DOHH2 (cell line): Measurements from ENCODE around the gene ACE.

Source experiments
- H3F3A ChIP-seq: fragments of 200-600 bp; sonication (generic), shearing (Covaris generic); 2 replicates; pipeline ENCODE4 v1.6.0; 2016; ENCODE audit warnings: antibody characterized with exemption, mild to moderate bottlenecking; ENCODE audit not compliant: control insufficient read depth, insufficient read depth
- H3K27ac ChIP-seq: fragments of 200-600 bp; sonication (generic); 2 replicates; pipeline ENCODE4 v1.5.1; 2014; ENCODE audit warnings: low read depth, mild to moderate bottlenecking, low read length, moderate library complexity
- H3K27me3 ChIP-seq: fragments of 200-600 bp; sonication (generic); 2 replicates; pipeline ENCODE4 v1.6.1; 2014; ENCODE audit warnings: mild to moderate bottlenecking, low read length, mixed read lengths; ENCODE audit not compliant: control insufficient read depth
- H3K36me3 ChIP-seq: fragments of 200-600 bp; sonication (generic); 2 replicates; pipeline ENCODE4 v1.6.1; 2014; ENCODE audit warnings: mild to moderate bottlenecking, low read length, moderate library complexity, mixed read lengths; ENCODE audit not compliant: control insufficient read depth
- H3K4me1 ChIP-seq: fragments of 200-600 bp; sonication (generic); 2 replicates; pipeline ENCODE4 v1.6.1; 2014; ENCODE audit warnings: mild to moderate bottlenecking, low read length, mixed read lengths; ENCODE audit not compliant: control insufficient read depth
- H3K4me2 ChIP-seq: fragments of 200-600 bp; sonication (generic); 2 replicates; pipeline ENCODE4 v1.6.0; 2014; ENCODE audit warnings: mild to moderate bottlenecking, low read length, moderate library complexity
- H3K4me3 ChIP-seq: fragments of 200-600 bp; sonication (generic); 2 replicates; pipeline ENCODE4 v1.5.1; 2014; ENCODE audit warnings: mild to moderate bottlenecking, low read length, mixed read lengths
- H3K79me2 ChIP-seq: fragments of 200-600 bp; sonication (generic); 2 replicates; pipeline ENCODE4 v1.6.1; 2014; ENCODE audit warnings: mild to moderate bottlenecking, low read length, mixed read lengths; ENCODE audit not compliant: control insufficient read depth
- H3K9me2 ChIP-seq: fragments of 200-600 bp; sonication (generic); replicated peaks from 2 replicates; pipeline ENCODE4 v1.6.1; 2014; ENCODE audit warnings: mild to moderate bottlenecking, low read length, mixed read lengths; ENCODE audit not compliant: control insufficient read depth
- H3K9me3 ChIP-seq: fragments of 200-600 bp; sonication (generic); 2 replicates; pipeline ENCODE4 v1.6.1; 2014; ENCODE audit warnings: antibody characterized with exemption, low read length, mixed read lengths; ENCODE audit not compliant: control insufficient read depth, insufficient read depth
- H4K20me1 ChIP-seq: fragments of 200-600 bp; sonication (generic); 2 replicates; pipeline ENCODE4 v1.6.0; 2014; ENCODE audit warnings: low read depth, mild to moderate bottlenecking, antibody characterized with exemption, low read length, moderate library complexity; ENCODE audit not compliant: control insufficient read depth, insufficient read depth
- EZH2phosphoT487 ChIP-seq: fragments of 200-600 bp; sonication (generic); IDR thresholded peaks from 2 replicates; pipeline ENCODE4 v1.6.1; 2017; ENCODE audit warnings: borderline replicate concordance, mild to moderate bottlenecking, antibody characterized with exemption, low read length, moderate library complexity, mixed read lengths
- TF ChIP-seq, protein P1 (sequence below): fragments of 200-600 bp; sonication (generic); IDR thresholded peaks from one replicate; pipeline ENCODE4 v1.5.1; 2014; ENCODE audit warnings: antibody characterized with exemption, mild to moderate bottlenecking, low read depth, low read length; ENCODE audit not compliant: poor library complexity, severe bottlenecking

ACE gene

DNA sequence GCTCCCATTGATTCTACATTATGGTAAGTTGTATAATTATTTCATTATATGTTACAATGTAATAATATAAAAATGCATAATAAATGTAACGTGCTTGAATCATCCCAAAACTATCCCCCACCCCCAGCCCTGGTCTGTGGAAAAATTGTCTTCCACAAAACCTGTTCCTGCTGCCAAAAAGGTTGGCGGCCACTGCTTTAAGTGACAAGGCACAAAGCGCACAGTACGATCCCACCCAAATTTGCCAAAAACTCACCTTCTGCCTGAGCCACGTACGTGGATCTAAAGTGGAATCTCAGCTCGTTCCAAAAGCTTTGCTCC is 45.3 kb upstream of the ACE start:
- Histone ChIP-seq H3K36me3 (no peaks in the 10 kb centered on the region), H3K4me1 (peaks cover 26% of the 10 kb centered on the region), H3K4me2 (no peak overlapping the region), H3K27ac (no peak overlapping the region), H3K27me3 (peaks cover 16% of the 10 kb centered on the region), H4K20me1 (no peaks in the 10 kb centered on the region), H3K9me3 (no peaks in the 10 kb centered on the region), H3K4me3 (no peak overlapping the region), H3K79me2 (no peaks in the 10 kb centered on the region), H3K9me2 (no peaks in the 10 kb centered on the region), H3F3A (no peaks in the 10 kb centered on the region)
- TF ChIP-seq, protein P1, sequence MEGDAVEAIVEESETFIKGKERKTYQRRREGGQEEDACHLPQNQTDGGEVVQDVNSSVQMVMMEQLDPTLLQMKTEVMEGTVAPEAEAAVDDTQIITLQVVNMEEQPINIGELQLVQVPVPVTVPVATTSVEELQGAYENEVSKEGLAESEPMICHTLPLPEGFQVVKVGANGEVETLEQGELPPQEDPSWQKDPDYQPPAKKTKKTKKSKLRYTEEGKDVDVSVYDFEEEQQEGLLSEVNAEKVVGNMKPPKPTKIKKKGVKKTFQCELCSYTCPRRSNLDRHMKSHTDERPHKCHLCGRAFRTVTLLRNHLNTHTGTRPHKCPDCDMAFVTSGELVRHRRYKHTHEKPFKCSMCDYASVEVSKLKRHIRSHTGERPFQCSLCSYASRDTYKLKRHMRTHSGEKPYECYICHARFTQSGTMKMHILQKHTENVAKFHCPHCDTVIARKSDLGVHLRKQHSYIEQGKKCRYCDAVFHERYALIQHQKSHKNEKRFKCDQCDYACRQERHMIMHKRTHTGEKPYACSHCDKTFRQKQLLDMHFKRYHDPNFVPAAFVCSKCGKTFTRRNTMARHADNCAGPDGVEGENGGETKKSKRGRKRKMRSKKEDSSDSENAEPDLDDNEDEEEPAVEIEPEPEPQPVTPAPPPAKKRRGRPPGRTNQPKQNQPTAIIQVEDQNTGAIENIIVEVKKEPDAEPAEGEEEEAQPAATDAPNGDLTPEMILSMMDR, result no peak
- no peak for TF ChIP-seq EZH2phosphoT487

DNA sequence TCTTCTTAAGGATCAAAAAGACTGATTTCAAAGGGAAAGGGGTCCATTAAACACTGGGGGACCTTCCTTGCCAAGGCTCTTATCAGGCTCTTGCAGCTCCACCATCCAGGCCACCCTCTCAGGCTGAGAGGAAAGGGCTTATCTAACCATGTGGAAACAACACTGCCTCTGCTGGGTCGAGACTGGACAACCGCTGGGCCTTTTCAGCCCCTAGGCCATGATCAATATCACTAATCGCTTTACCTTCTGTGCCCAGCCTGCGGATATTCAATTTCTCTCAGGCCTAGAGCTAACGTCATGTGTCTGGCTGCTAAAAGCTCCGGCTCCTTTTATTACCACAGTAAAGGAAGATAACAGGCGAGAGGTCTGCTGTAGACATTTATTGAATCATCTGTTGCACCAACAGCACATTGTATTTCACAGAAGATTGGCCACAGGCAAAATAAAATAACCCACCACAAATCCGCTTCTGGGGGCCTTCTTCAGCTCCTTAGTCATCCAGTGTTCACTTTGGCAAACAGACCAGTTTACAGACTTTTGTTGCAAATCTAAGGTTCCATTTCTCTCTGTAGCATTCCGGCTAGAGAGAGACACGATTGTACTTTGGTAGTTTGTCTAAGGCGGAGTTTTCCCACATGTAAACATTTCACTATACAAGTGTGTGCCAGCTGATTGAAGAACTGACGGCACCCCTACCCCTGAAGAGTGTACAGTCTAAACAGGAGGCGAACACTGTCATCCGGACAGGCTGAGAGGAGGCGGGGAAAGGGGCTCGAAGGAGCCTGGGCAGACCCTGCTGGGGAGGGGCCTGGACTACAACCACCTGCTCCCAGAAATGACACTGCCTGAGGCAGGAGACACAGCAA is 44.7 kb upstream of the ACE start:
- no peak overlapping the region for H3K4me2 ChIP-seq
- H3K9me3 ChIP-seq, result no peaks in the 10 kb centered on the region
- no peaks in the 10 kb centered on the region for H3F3A ChIP-seq
- H3K36me3 ChIP-seq, result no peaks in the 10 kb centered on the region
- no peaks in the 10 kb centered on the region for H3K79me2 ChIP-seq
- H3K27ac ChIP-seq, result no peak overlapping the region
- H3K9me2 ChIP-seq, result no peaks in the 10 kb centered on the region
- H3K4me1 ChIP-seq, result peaks cover 21% of the 10 kb centered on the region
- peaks cover 14% of the 10 kb centered on the region for H3K27me3 ChIP-seq
- no peak overlapping the region for H3K4me3 ChIP-seq
- no peaks in the 10 kb centered on the region for H4K20me1 ChIP-seq
- TF ChIP-seq, protein P1, result no peak

DNA sequence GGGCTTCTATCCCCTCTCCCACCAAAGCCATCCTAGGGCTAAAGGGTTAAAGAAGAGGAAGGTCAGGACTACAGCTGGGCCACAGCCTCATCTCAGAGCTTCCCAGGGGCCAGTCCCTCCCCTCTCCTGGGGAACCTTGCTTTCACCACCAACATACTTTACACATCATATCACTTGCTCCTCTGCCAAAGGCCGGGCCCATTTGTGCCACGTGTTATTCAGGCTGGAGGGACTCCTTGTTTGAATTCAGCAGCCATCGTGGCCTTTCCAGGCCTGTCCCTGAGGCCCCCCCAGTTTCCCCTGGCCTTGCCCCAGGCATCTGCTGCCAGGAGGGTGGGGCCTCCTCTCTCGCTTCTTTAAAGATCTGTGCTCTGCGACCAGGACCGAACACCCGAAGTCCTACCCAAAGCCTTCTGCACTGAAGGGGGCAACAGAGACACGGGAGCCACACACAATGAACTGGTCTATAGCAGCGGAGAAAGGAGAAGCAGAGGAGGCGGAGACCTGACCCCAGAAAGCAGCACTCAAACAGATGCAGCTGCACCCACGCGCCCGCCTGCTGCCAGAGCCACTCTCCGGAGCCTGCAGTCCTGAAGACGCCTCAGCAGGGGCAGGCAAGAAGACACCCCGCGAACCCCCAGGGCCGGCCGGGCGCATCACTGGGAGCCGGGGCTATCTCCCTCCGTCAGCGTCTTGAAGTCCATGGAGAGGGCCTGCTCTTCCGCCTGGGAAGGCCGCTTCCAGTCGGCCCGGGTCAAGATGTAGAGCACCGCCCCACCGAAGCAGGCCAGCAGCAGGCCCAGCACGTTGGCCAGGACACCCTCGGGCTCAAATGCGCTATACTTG is 42.9 kb upstream of the ACE start:
- H3K27me3 ChIP-seq, result 0 out of 2 replicates have a peak, but pooled peaks cover 5% of the 10 kb centered on the region
- no peak overlapping the region for H3K4me2 ChIP-seq
- no peaks in the 10 kb centered on the region for H3K36me3 ChIP-seq
- no peaks in the 10 kb centered on the region for H3K9me2 ChIP-seq
- no peak for TF ChIP-seq EZH2phosphoT487
- TF ChIP-seq, protein P1, result no peak
- H3K27ac ChIP-seq, result no peak overlapping the region
- H3K4me3 ChIP-seq, result no peak overlapping the region
- no peaks in the 10 kb centered on the region for H3K9me3 ChIP-seq
- peaks cover 13% of the 10 kb centered on the region for H3K4me1 ChIP-seq
- H3F3A ChIP-seq, result no peaks in the 10 kb centered on the region
- H3K79me2 ChIP-seq, result no peaks in the 10 kb centered on the region
- H4K20me1 ChIP-seq, result no peaks in the 10 kb centered on the region
